GM23338 (cell line): ENCODE measurements around the gene NRL. TPM values are rescaled to one million over a fixed set of nuclear protein-coding genes. Genes with fewer than 3 reads are reported as not detected.

Experiments used
- ATAC-seq: fragments of 200-7000 bp; cut with Tn5 transposase; 3 replicates; pipeline ENCODE4 v1.9.1; 2020
- DNase-seq: peaks from one replicate; pipeline ENCODE4 v3.0.0-alpha.2; 2015; ENCODE audit warnings: low spot score
- H2AFZ ChIP-seq: fragments of 200-600 bp; sonication (generic); 2 replicates; pipeline ENCODE4 v1.8.0; 2016; ENCODE audit warnings: antibody characterized with exemption, mild to moderate bottlenecking, moderate library complexity
- H3F3A ChIP-seq: fragments of 200-600 bp; sonication (generic); replicated peaks from 2 replicates; pipeline ENCODE4 v1.8.0; 2017; ENCODE audit warnings: antibody characterized with exemption, mixed run types, low read depth
- H3K27ac ChIP-seq: fragments of 200-600 bp; sonication (generic); 2 replicates; pipeline ENCODE4 v1.6.1; 2016; ENCODE audit warnings: low read depth
- H3K27me3 ChIP-seq: fragments of 200-600 bp; sonication (generic); 2 replicates; pipeline ENCODE4 v1.8.0; 2016; ENCODE audit warnings: mild to moderate bottlenecking, mixed run types, moderate library complexity; ENCODE audit not compliant: insufficient read depth
- H3K36me3 ChIP-seq: fragments of 200-600 bp; sonication (generic); 2 replicates; pipeline ENCODE4 v1.8.0; 2016; ENCODE audit warnings: mild to moderate bottlenecking; ENCODE audit not compliant: insufficient read depth
- H3K4me1 ChIP-seq: fragments of 200-600 bp; sonication (generic); 2 replicates; pipeline ENCODE4 v1.8.0; 2016; ENCODE audit warnings: mild to moderate bottlenecking, moderate library complexity; ENCODE audit not compliant: insufficient read depth
- H3K4me2 ChIP-seq: fragments of 200-600 bp; sonication (generic); 2 replicates; pipeline ENCODE4 v1.7.1; 2017; ENCODE audit warnings: mixed run types
- H3K4me3 ChIP-seq: fragments of 200-600 bp; sonication (generic); 2 replicates; pipeline ENCODE4 v1.6.1; 2016; ENCODE audit warnings: mixed run types
- H3K79me2 ChIP-seq: fragments of 200-600 bp; sonication (generic); replicated peaks from 2 replicates; pipeline ENCODE4 v1.8.0; 2017; ENCODE audit warnings: mild to moderate bottlenecking; ENCODE audit not compliant: insufficient read depth
- H3K9me2 ChIP-seq: fragments of 200-600 bp; sonication (generic); 2 replicates; pipeline ENCODE4 v1.8.0; 2017; ENCODE audit not compliant: insufficient read depth
- H4K20me1 ChIP-seq: fragments of 200-600 bp; sonication (generic); replicated peaks from 2 replicates; pipeline ENCODE4 v1.8.0; 2017; ENCODE audit warnings: mild to moderate bottlenecking; ENCODE audit not compliant: insufficient read depth
- H3K27ac Mint-ChIP-seq: 2 replicates; pipeline ENCODE4 v1.8.0; 2020; ENCODE audit warnings: inconsistent platforms, mild to moderate bottlenecking, moderate library complexity, mixed read lengths
- H3K27me3 Mint-ChIP-seq: 3 replicates; pipeline ENCODE4 v1.8.0; 2022; ENCODE audit warnings: low read depth, mild to moderate bottlenecking, moderate library complexity, mixed read lengths, inconsistent platforms; ENCODE audit not compliant: insufficient read depth, poor library complexity
- H3K36me3 Mint-ChIP-seq: 3 replicates; pipeline ENCODE4 v1.8.0; 2021; ENCODE audit warnings: low read depth, mild to moderate bottlenecking, inconsistent platforms, moderate library complexity, mixed read lengths
- H3K4me1 Mint-ChIP-seq: 3 replicates; pipeline ENCODE4 v1.8.0; 2020; ENCODE audit warnings: mild to moderate bottlenecking, inconsistent platforms, mixed read lengths
- H3K4me3 Mint-ChIP-seq: 3 replicates; pipeline ENCODE4 v1.8.0; 2021; ENCODE audit warnings: moderate library complexity, mild to moderate bottlenecking, inconsistent platforms, mixed read lengths
- H3K9me3 Mint-ChIP-seq: 3 replicates; pipeline ENCODE4 v1.8.0; 2020; ENCODE audit warnings: moderate library complexity, mild to moderate bottlenecking, inconsistent platforms, mixed read lengths
- CTCF ChIP-seq, 2 experiments: fragments of 200-600 bp in 1 of 2; sonication (generic) in 1 of 2; conservative IDR thresholded peaks; 2 replicates each; pipeline versions ENCODE4 v1.5.1 to v1.6.1; 2016 to 2017; ENCODE audit warnings: antibody characterized with exemption in 2 of 2, low read depth in 2 of 2, mild to moderate bottlenecking in 2 of 2, moderate library complexity in 1 of 2
- EZH2 ChIP-seq: fragments of 200-600 bp; sonication (generic); IDR thresholded peaks from one replicate; pipeline ENCODE4 v1.8.0; 2017; ENCODE audit warnings: antibody characterized with exemption, mild to moderate bottlenecking, low read depth; ENCODE audit not compliant: unreplicated experiment
- POLR2AphosphoS5 ChIP-seq: IDR thresholded peaks from 2 replicates; pipeline ENCODE4 v1.6.1; 2016; ENCODE audit warnings: antibody characterized with exemption, low read depth
- REST ChIP-seq: IDR thresholded peaks from one replicate; pipeline ENCODE4 v1.6.1; 2018; ENCODE audit warnings: antibody characterized with exemption; ENCODE audit not compliant: unreplicated experiment
- ZNF331 ChIP-seq: fragments of 250-450 bp; sonication (Bioruptor Pico); IDR thresholded peaks from 2 replicates; pipeline ENCODE4 v1.5.0; 2020; ENCODE audit warnings: low read depth, mild to moderate bottlenecking, moderate library complexity
- polyA plus RNA-seq: library from polyadenylated mRNA; unstranded; fragments of >200 nt; fragmentation: Nextera tagmentation; extraction: Ambion mirVana; gene quantifications from 2 replicates; pipeline ENCODE4 v1.2.1, GENCODE V29; 2016
- total RNA-seq: library from RNA; depleted of rRNA; stranded (reverse); fragments of >200 nt; shearing (Covaris generic); gene quantifications from 2 replicates; pipeline ENCODE4 v1.2.3, GENCODE V29; 2014

NRL gene
- total and polyA plus RNA-seq, 2 experiments from 2014 or later, result 1.8 to 2.2 TPM

- Mint-ChIP-seq H3K36me3 (peaks cover 33% of the 10 kb centered on the region), H3K27ac (no peak overlapping the region), H3K4me3 (peak overlapping the region; percentile 79), H3K27me3 (peaks cover 25% of the 10 kb centered on the region), H3K9me3 (no peaks in the 10 kb centered on the region), H3K4me1 (peaks cover 43% of the 10 kb centered on the region)
- Histone ChIP-seq H3K4me3 (peak overlapping the region; percentile 96), H3K9me2 (no peaks in the 10 kb centered on the region), H2AFZ (no peak overlapping the region), H3K27ac (no peak overlapping the region), H3K36me3 (peaks cover 14% of the 10 kb centered on the region; the same call in 1 of the 2 replicates), H4K20me1 (peaks cover 9% of the 10 kb centered on the region), H3K4me1 (peaks cover 19% of the 10 kb centered on the region), H3F3A (peaks cover 25% of the 10 kb centered on the region), H3K27me3 (no peaks in the 10 kb centered on the region), H3K79me2 (peaks cover 20% of the 10 kb centered on the region), H3K4me2 (peak overlapping the region; percentile 87)
- DNase-seq (peak; percentile 13), ATAC-seq (no peak)
- TF ChIP-seq EZH2 (no peak), CTCF (conservative IDR thresholded peaks at IDR 0.05; ENCODE audit: low read depth in 2 of 2) (no peak), ZNF331 (CRISPR knock-in tag) (no peak)
Measured at GRCh38 chr14:24136684-24137528, 22.2 kb upstream of the NRL start.

- Histone ChIP-seq H3F3A (peaks cover 24% of the 10 kb centered on the region), H3K4me1 (peaks cover 22% of the 10 kb centered on the region), H3K36me3 (peaks cover 14% of the 10 kb centered on the region; the same call in 1 of the 2 replicates), H4K20me1 (peaks cover 9% of the 10 kb centered on the region), H3K79me2 (peaks cover 20% of the 10 kb centered on the region), H3K27ac (peak within 1 kb of the TSS; percentile 84; the same call in 1 of the 2 replicates), H3K4me3 (peak within 1 kb of the TSS; percentile 96), H3K27me3 (no peaks in the 10 kb centered on the region), H3K4me2 (peak within 1 kb of the TSS; percentile 87), H2AFZ (peak within 1 kb of the TSS; percentile 97), H3K9me2 (no peaks in the 10 kb centered on the region)
- peaks cover 26% of the 10 kb centered on the region for H3K27me3 Mint-ChIP-seq
- peaks cover 46% of the 10 kb centered on the region for H3K4me1 Mint-ChIP-seq
- DNase-seq, result peak; percentile 96
- ATAC-seq, result peak; percentile 88
- TF ChIP-seq POLR2AphosphoS5 (peak; percentile 80), REST (no peak)
- H3K36me3 Mint-ChIP-seq, result peaks cover 33% of the 10 kb centered on the region
- peak within 1 kb of the TSS; percentile 10; the same call in 1 of the 2 replicates for H3K27ac Mint-ChIP-seq
- no peaks in the 10 kb centered on the region for H3K9me3 Mint-ChIP-seq
- peak within 1 kb of the TSS; percentile 79 for H3K4me3 Mint-ChIP-seq
Measured at GRCh38 chr14:24135834-24136683, 21.3 kb upstream of the NRL start, which contains the start of gene PSME1. PSME1 (plus strand) TSS chr14:24136194; CDS start chr14:24136263, 69 bp downstream.
